Caco-2 (cell line): ENCODE results near the gene BRF1. TPM values are rescaled to one million over a fixed set of nuclear protein-coding genes. Genes with fewer than 3 reads are reported as not detected.
"Not testable (repeated sequence)": the region's sequence is repeated elsewhere in the genome, so short reads cannot be mapped to it uniquely, and the experiment has no call there.

Source experiments
- BruUV-seq: library from RNA; stranded (reverse); fragments of 400-500 nt; replicated peaks from 2 replicates; lab custom pipeline; 2021; lab: Mats Ljungman, UMichigan
- CTCF ChIA-PET: fragments of 300-600 bp; sonication (Branson Sonifier 250); formaldehyde crosslinking; loops from one replicate; lab custom pipeline; 2022; ENCODE audit warnings: antibody characterized with exemption; lab: Charles Lee
- POLR2A ChIA-PET: fragments of 300-600 bp; sonication (Branson Sonifier 250); formaldehyde crosslinking; loops from one replicate; lab custom pipeline; 2022; ENCODE audit warnings: antibody characterized with exemption; lab: Charles Lee
- DNase-seq, 2 experiments: peaks; one replicate each; pipeline versions ENCODE4 v3.0.0 to v3.0.0-alpha.2; 2020 to 2022
- H3K27me3 ChIP-seq: replicated peaks from 2 replicates; pipeline ENCODE4 v1.6.0; 2011; ENCODE audit warnings: low read length; ENCODE audit not compliant: control insufficient read depth, insufficient read depth
- H3K36me3 ChIP-seq: 2 replicates; pipeline ENCODE4 v1.5.1; 2011; ENCODE audit warnings: low read length; ENCODE audit not compliant: control insufficient read depth, insufficient read depth
- H3K4me1 ChIP-seq: fragments of 250-450 bp; sonication (Bioruptor Pico); 2 replicates; pipeline ENCODE4 v1.5.1; 2020; ENCODE audit warnings: mild to moderate bottlenecking
- H3K4me3 ChIP-seq: 2 replicates; pipeline ENCODE4 v1.5.1; 2011; ENCODE audit warnings: low read depth, mild to moderate bottlenecking, control low read depth, low read length
- H3K9me3 ChIP-seq: fragments of 250-450 bp; sonication (Bioruptor Pico); 2 replicates; pipeline ENCODE4 v1.5.1; 2020; ENCODE audit warnings: mild to moderate bottlenecking, moderate library complexity
- H3K27ac Mint-ChIP-seq: one replicate; pipeline ENCODE4 v1.8.0; 2022; ENCODE audit warnings: mixed read lengths; ENCODE audit not compliant: unreplicated experiment
- H3K27me3 Mint-ChIP-seq: one replicate; pipeline ENCODE4 v1.8.0; 2022; ENCODE audit warnings: mixed read lengths; ENCODE audit not compliant: insufficient read depth, unreplicated experiment
- H3K36me3 Mint-ChIP-seq: one replicate; pipeline ENCODE4 v1.8.0; 2022; ENCODE audit warnings: mild to moderate bottlenecking, mixed read lengths; ENCODE audit not compliant: insufficient read depth, unreplicated experiment
- H3K4me1 Mint-ChIP-seq: one replicate; pipeline ENCODE4 v1.8.0; 2022; ENCODE audit warnings: low read depth, mixed read lengths; ENCODE audit not compliant: unreplicated experiment
- H3K4me3 Mint-ChIP-seq: one replicate; pipeline ENCODE4 v1.8.0; 2022; ENCODE audit warnings: mild to moderate bottlenecking, moderate library complexity, mixed read lengths; ENCODE audit not compliant: unreplicated experiment
- H3K9me3 Mint-ChIP-seq: one replicate; pipeline ENCODE4 v1.8.0; 2022; ENCODE audit warnings: mixed read lengths; ENCODE audit not compliant: unreplicated experiment
- intact Hi-C: fragments of 100-400 bp; cut with micrococcal nuclease; formaldehyde crosslinking; loops from one replicate; pipeline ENCODE4 v1.10.0; 2022; ENCODE audit not compliant: unreplicated experiment
- total RNA-seq: library from RNA; stranded (reverse); gene quantifications from 2 replicates; pipeline ENCODE4 v1.2.3, GENCODE V29; 2022
- TF ChIP-seq, protein P1 (sequence below), 2 experiments: fragments of 200-600 bp in 1 of 2; IDR thresholded peaks; 1 replicate in 1 of 2; 2 replicates in 1 of 2; pipeline versions ENCODE4 v1.5.1 to v1.8.0; 2011 to 2022; ENCODE audit warnings: antibody characterized with exemption in 1 of 2, control low read depth in 1 of 2, inconsistent platforms in 1 of 2, low read depth in 1 of 2, low read length in 1 of 2, mild to moderate bottlenecking in 1 of 2, moderate library complexity in 1 of 2; ENCODE audit not compliant: insufficient read depth in 1 of 2, severe bottlenecking in 1 of 2, unreplicated experiment in 1 of 2

BRF1 gene
- total RNA-seq, 1 experiment from 2014 or later, result 43.6 TPM

DNA sequence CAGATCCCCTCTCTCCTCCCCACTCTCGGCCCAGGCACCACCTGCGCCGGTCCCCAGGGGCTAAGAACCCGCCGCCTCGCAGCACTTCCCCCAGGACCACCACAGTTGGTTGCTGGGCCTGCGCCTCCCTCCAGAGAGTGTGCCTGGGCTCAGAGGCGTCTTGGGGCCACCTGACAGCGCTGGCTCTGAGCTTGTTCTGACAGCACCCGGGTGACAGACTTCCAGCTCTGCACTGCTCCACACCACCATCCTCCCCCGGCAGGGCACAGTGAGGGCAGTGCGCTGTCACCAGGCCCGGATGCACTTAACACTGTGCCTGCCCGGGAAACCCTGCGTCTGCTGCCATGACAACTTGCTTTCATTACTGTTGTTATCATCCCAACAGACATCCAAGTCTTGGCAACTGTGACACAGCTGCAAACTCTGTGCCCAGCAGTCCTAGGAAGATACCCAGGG lies 6.6 kb downstream of the BRF1 start:
- no peaks in the 10 kb centered on the region for H3K9me3 Mint-ChIP-seq
- Histone ChIP-seq H3K4me3 (no peak overlapping the region), H3K4me1 (no peaks in the 10 kb centered on the region), H3K36me3 (no peaks in the 10 kb centered on the region), H3K27me3 (no peaks in the 10 kb centered on the region), H3K9me3 (no peaks in the 10 kb centered on the region)
- BruUV-seq, result no TSS peak
- no peak for DNase-seq
- intact Hi-C loops, result no loop called here
- H3K4me3 Mint-ChIP-seq, result no peak overlapping the region
- TF ChIP-seq, protein P1, sequence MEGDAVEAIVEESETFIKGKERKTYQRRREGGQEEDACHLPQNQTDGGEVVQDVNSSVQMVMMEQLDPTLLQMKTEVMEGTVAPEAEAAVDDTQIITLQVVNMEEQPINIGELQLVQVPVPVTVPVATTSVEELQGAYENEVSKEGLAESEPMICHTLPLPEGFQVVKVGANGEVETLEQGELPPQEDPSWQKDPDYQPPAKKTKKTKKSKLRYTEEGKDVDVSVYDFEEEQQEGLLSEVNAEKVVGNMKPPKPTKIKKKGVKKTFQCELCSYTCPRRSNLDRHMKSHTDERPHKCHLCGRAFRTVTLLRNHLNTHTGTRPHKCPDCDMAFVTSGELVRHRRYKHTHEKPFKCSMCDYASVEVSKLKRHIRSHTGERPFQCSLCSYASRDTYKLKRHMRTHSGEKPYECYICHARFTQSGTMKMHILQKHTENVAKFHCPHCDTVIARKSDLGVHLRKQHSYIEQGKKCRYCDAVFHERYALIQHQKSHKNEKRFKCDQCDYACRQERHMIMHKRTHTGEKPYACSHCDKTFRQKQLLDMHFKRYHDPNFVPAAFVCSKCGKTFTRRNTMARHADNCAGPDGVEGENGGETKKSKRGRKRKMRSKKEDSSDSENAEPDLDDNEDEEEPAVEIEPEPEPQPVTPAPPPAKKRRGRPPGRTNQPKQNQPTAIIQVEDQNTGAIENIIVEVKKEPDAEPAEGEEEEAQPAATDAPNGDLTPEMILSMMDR (IDR thresholded peaks at IDR 0.05; ENCODE audit: insufficient read depth in 1 of 2, low read depth in 1 of 2, low read length in 1 of 2, severe bottlenecking in 1 of 2, unreplicated experiment in 1 of 2), result no peak
- H3K27me3 Mint-ChIP-seq, result no peaks in the 10 kb centered on the region
- H3K4me1 Mint-ChIP-seq, result no peaks in the 10 kb centered on the region
- ChIA-PET POLR2A (no interaction called here), CTCF (interaction anchor here (0.9 kb wide), 1 partner anchor 204 kb away, joined by 3 read pairs; no protein-coding TSS in a partner anchor)
- peak overlapping the region; percentile 31 for H3K27ac Mint-ChIP-seq
- peaks cover 8% of the 10 kb centered on the region for H3K36me3 Mint-ChIP-seq

DNA sequence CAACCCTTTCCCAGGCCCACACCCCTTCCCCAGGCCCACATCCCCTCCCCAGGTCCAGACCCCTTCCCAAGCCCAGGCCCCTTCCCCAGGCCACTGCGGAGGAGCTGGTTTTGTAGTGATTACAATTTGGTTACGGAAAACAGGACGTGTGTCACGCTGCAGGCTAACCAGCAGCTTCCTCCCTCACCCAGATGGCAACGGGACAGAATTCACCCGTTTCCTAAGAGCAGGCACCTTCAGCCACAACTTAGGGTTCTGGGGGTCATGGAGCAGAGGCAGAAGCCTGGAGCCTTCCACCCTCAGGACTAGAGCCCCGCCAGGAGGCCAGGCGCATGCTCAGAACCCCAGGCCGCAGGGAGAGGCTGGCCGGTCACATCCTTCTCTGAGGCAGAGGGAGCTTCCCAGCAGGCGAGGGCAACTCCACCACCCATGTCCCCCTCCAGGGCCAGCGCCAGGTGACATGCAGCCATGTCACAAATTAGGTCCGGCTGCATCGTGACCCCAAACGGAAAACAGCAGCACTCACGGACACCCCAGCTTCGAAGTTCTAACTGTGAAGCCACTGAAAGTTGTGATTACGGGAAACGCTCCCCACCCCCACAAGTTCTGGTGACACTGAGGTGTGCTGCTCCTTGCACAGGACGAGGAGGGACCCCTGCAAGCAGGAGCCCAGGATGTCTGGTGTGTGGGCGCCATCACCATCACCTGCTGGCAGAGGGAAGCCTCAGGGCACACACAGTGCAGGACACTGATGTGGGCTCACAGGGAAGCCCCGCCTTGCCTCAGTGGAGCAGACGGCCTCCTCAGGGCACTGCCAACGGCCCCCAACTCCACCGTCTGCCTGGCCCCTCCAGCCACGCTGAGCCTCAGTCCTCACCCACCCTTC lies 7.7 kb downstream of the BRF1 start:
- ChIA-PET CTCF (interaction anchor here (0.9 kb wide), 1 partner anchor 203 kb away, joined by 3 read pairs; no protein-coding TSS in a partner anchor), POLR2A (no interaction called here)

DNA sequence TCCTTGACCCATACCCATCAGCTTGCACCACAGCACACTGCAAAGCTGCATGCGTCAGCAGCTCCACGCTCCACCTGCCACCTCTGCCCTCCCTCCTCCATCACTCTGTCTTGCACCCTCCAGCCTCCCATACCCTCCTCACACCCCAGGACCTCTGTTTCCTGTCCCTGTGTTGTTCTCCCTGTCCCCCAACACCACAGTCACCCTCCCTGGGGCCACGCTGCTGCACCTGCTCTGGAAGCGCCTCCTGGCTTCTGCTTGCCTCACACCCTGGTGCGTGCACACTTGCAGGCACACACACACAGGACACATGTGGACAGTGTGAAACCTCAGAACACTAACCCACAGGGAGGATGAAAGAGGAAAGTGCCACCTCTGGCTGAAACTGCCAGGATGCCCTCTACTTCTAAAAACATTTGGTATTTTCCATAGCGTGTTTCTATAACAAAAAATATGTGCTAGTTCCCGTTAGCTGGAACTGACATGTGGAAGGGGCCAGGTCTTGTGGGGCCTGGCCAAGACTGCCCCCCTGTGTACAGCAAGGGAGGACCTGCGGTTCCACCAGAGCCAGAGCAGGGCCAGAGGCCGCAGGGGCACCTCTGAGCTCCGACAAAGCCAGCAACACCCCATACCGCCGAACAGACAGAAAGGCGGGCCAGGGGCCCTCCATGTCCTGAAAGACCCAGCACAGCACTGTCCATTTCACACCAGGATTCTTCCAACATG lies 10.0 kb downstream of the BRF1 start:
- intact Hi-C loops, result no loop called here
- H3K4me1 Mint-ChIP-seq, result no peaks in the 10 kb centered on the region
- TF ChIP-seq, protein P1 (IDR thresholded peaks at IDR 0.05; ENCODE audit: insufficient read depth in 1 of 2, low read depth in 1 of 2, low read length in 1 of 2, severe bottlenecking in 1 of 2, unreplicated experiment in 1 of 2), result peak in 1 of 2 experiments; percentile 10
- H3K9me3 ChIP-seq, result no peaks in the 10 kb centered on the region
- H3K27me3 Mint-ChIP-seq, result no peaks in the 10 kb centered on the region
- H3K4me3 ChIP-seq, result no peak overlapping the region
- H3K27ac Mint-ChIP-seq, result peak overlapping the region; percentile 35
- no peaks in the 10 kb centered on the region for H3K36me3 ChIP-seq
- no peak for DNase-seq
- no peaks in the 10 kb centered on the region for H3K36me3 Mint-ChIP-seq
- ChIA-PET POLR2A (no interaction called here), CTCF (interaction anchor here (0.6 kb wide), 1 partner anchor 11 kb away, joined by 5 read pairs; no protein-coding TSS in a partner anchor)
- no peak overlapping the region for H3K4me3 Mint-ChIP-seq
- no peaks in the 10 kb centered on the region for H3K9me3 Mint-ChIP-seq
- no TSS peak for BruUV-seq
- no peaks in the 10 kb centered on the region for H3K27me3 ChIP-seq
- H3K4me1 ChIP-seq, result no peaks in the 10 kb centered on the region

More for the DNA sequence above, 7.7 kb downstream of the BRF1 start:
- Mint-ChIP-seq H3K4me3 (no peak overlapping the region), H3K27ac (no peak overlapping the region), H3K27me3 (no peaks in the 10 kb centered on the region), H3K36me3 (peaks cover 8% of the 10 kb centered on the region), H3K9me3 (no peaks in the 10 kb centered on the region), H3K4me1 (no peaks in the 10 kb centered on the region)
- Histone ChIP-seq H3K4me1 (no peaks in the 10 kb centered on the region), H3K4me3 (no peak overlapping the region), H3K9me3 (no peaks in the 10 kb centered on the region), H3K36me3 (no peaks in the 10 kb centered on the region), H3K27me3 (no peaks in the 10 kb centered on the region)
- TF ChIP-seq, protein P1 (IDR thresholded peaks at IDR 0.05; ENCODE audit: insufficient read depth in 1 of 2, low read depth in 1 of 2, low read length in 1 of 2, severe bottlenecking in 1 of 2, unreplicated experiment in 1 of 2), result no peak
- intact Hi-C loops, result no loop called here
- no peak for DNase-seq
- BruUV-seq, result no TSS peak

DNA sequence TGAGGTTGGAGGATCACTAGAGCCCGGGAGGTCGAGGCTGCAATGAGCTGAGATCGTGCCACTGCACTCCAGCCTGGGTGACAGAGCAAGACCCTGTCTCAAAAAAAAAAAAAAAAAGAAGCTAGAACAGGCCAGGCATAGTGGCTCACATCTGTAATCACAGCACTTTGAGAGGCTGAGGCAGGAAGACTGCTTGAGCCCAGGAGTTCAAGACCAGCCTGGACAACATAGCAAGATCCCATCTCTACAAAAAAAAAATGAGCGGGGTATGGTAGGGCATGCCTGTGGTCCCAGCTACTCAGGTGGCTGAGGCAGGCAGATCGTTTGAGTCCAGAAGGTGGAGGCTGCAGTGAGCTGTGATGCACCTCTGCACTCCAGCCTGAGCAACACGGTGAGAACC lies 11.9 kb downstream of the BRF1 start:
- H3K27ac Mint-ChIP-seq, intact Hi-C loops, H3K36me3 Mint-ChIP-seq, H3K4me3 ChIP-seq, BruUV-seq, H3K4me1 ChIP-seq, H3K27me3 ChIP-seq, H3K4me3 Mint-ChIP-seq, H3K4me1 Mint-ChIP-seq, H3K9me3 ChIP-seq, H3K27me3 Mint-ChIP-seq, H3K36me3 ChIP-seq, H3K9me3 Mint-ChIP-seq, POLR2A ChIA-PET, DNase-seq: not testable (repeated sequence)
- CTCF ChIA-PET, result interaction anchor here (0.9 to 1.1 kb wide), 4 partner anchors 12 to 197 kb away, joined by 3 to 4 read pairs (median 4); partner anchors contain the start of gene BRF1
